ENCODE results near the gene HK3.
"Not testable (repeated sequence)": the region's sequence is repeated elsewhere in the genome, so short reads cannot be mapped to it uniquely, and the experiment has no call there.

Gene HK3

DNA sequence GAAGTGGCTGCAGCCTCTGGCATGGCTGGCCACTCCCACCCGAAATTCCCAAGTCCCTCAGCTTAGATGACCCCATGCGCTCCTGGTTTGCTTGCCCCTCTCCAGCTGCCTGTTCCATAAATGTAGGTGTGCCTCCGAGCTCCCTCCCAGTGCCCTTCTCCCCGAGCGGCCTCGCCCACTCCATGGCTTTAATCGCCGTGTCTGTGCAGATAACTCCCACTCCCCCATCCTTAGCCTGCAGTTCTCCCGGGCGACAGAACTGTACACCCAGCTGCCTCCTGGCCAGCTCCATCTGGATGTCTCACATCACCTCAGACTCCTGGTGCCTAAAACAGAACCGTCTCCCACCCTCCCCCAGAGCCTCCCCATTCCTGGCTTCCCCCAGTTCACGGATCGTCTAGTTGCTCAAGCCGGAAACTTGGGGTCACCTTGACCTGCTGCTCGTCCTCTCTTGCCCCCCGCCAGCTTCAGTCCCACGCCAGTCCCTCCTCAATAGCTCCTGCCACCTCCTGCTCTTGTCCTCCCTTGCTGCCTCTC lies 24.1 kb downstream of the HK3 start:
- Histone ChIP-seq H3K9me3 (no peaks in the 10 kb centered on the region), H3K4me1 (no peaks in the 10 kb centered on the region), H3K27me3 (peaks cover 0 to 61% of the 10 kb centered on the region in 2 donors), H3K4me3 (no peak overlapping the region), H3K36me3 (no peaks in the 10 kb centered on the region), H3K27ac (no peak overlapping the region)
- intact Hi-C loops (cut with DNase I; ENCODE audit: low total_unique reads), result no loop called here
- no peak for DNase-seq
- TF ChIP-seq, protein P1, sequence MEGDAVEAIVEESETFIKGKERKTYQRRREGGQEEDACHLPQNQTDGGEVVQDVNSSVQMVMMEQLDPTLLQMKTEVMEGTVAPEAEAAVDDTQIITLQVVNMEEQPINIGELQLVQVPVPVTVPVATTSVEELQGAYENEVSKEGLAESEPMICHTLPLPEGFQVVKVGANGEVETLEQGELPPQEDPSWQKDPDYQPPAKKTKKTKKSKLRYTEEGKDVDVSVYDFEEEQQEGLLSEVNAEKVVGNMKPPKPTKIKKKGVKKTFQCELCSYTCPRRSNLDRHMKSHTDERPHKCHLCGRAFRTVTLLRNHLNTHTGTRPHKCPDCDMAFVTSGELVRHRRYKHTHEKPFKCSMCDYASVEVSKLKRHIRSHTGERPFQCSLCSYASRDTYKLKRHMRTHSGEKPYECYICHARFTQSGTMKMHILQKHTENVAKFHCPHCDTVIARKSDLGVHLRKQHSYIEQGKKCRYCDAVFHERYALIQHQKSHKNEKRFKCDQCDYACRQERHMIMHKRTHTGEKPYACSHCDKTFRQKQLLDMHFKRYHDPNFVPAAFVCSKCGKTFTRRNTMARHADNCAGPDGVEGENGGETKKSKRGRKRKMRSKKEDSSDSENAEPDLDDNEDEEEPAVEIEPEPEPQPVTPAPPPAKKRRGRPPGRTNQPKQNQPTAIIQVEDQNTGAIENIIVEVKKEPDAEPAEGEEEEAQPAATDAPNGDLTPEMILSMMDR (IDR thresholded peaks at IDR 0.05), result no peak

- Histone ChIP-seq H3K9me3 (no peaks in the 10 kb centered on the region), H3K36me3 (no peaks in the 10 kb centered on the region), H3K27me3 (peaks cover 0 to 61% of the 10 kb centered on the region in 2 donors), H3K4me1 (no peaks in the 10 kb centered on the region), H3K27ac (no peak overlapping the region), H3K4me3 (no peak overlapping the region)
- DNase-seq, result no peak
- intact Hi-C loops (cut with DNase I; ENCODE audit: low total_unique reads), result no loop called here
- TF ChIP-seq, protein P1 (IDR thresholded peaks at IDR 0.05), result no peak
Measured at GRCh38 chr5:176874198-176874780, 24.9 kb downstream of the HK3 start.

DNA sequence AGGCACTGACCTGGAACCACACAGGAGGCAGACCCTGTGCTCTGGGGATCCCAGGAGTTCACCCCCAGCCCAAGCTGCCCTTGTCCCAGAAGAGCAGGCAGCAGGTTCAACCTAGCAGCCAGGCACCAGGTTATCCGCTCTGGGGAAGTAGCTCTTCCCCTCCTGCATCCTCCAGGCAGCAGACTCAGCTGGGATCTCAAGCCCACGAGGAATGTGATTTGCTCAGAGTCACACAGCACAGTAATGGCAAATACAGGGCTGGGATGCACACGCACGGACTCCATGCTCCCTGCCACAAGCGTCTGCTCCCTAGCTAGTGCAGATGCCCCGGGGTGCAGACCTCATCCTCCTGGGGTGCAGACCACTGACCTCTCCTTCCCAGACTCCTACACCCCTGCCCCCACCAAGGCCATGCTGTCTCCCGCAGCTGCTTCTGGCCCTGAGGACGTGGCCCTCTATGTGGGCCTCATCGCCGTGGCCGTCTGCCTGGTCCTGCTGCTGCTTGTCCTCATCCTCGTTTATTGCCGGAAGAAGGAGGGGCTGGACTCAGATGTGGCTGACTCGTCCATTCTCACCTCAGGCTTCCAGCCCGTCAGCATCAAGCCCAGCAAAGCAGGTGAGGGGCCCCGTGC lies 25.5 kb downstream of the HK3 start:
- Histone ChIP-seq H3K9me3 (no peaks in the 10 kb centered on the region), H3K36me3 (no peaks in the 10 kb centered on the region), H3K4me3 (no peak overlapping the region), H3K4me1 (no peaks in the 10 kb centered on the region), H3K27ac (no peak overlapping the region), H3K27me3 (peaks cover 0 to 61% of the 10 kb centered on the region in 2 donors)
- DNase-seq, result no peak
- TF ChIP-seq, protein P1 (IDR thresholded peaks at IDR 0.05), result no peak
- intact Hi-C loops (cut with DNase I; ENCODE audit: low total_unique reads), result no loop called here

GRCh38 chr5:176873011-176873410 lies 26.1 kb downstream of the HK3 start:
- H3K36me3 ChIP-seq; DNase-seq; H3K27ac ChIP-seq; H3K9me3 ChIP-seq; H3K4me3 ChIP-seq; intact Hi-C loops (cut with DNase I; ENCODE audit: low total_unique reads); H3K4me1 ChIP-seq: not testable (repeated sequence)
- peaks cover 0 to 61% of the 10 kb centered on the region in 2 donors for H3K27me3 ChIP-seq

GRCh38 chr5:176872586-176872985 lies 26.6 kb downstream of the HK3 start:
- H3K9me3 ChIP-seq; intact Hi-C loops (cut with DNase I; ENCODE audit: low total_unique reads); H3K4me1 ChIP-seq; H3K27ac ChIP-seq; H3K4me3 ChIP-seq; H3K36me3 ChIP-seq; DNase-seq: not testable (repeated sequence)
- H3K27me3 ChIP-seq, result peaks cover 0 to 61% of the 10 kb centered on the region in 2 donors

DNA sequence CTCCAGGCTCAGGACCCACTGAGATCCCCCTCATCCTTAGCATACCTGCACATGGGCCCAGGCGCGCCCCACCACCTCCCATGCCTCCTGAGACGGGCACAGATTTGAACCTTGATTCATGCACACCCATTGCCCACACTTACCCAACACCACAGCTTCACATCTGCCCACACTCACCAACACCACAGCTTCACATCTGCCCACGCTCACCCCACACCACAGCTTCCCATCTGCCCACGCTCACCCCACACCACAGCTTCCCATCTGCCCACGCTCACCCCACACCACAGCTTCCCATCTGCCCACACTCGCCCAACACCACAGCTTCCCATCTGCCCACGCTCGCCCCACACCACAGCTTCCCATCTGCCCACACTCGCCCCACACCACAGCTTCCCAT lies 28.5 kb downstream of the HK3 start:
- H3K27ac ChIP-seq; DNase-seq; H3K4me3 ChIP-seq; intact Hi-C loops (cut with DNase I; ENCODE audit: low total_unique reads); H3K9me3 ChIP-seq; H3K4me1 ChIP-seq; H3K36me3 ChIP-seq: not testable (repeated sequence)
- peaks cover 0 to 60% of the 10 kb centered on the region in 2 donors for H3K27me3 ChIP-seq

GRCh38 chr5:176870110-176870591 lies 29.0 kb downstream of the HK3 start:
- H3K36me3 ChIP-seq, result no peaks in the 10 kb centered on the region
- DNase-seq, result no peak
- H3K9me3 ChIP-seq, result no peaks in the 10 kb centered on the region
- H3K4me3 ChIP-seq, result no peak overlapping the region
- peaks cover 0 to 60% of the 10 kb centered on the region in 2 donors for H3K27me3 ChIP-seq
- H3K4me1 ChIP-seq, result no peaks in the 10 kb centered on the region
- TF ChIP-seq, protein P1 (IDR thresholded peaks at IDR 0.05), result no peak
- intact Hi-C loops (cut with DNase I; ENCODE audit: low total_unique reads), result no loop called here
- H3K27ac ChIP-seq, result no peak overlapping the region

Data from tibial artery (tissue), 4 donors.